SK-N-SH treated with all-trans-retinoic acid at 6 μM for 48 hours (cell line): Measurements from ENCODE around the gene ROBO2.

ENCODE experiments used
- ISL1 ChIP-seq: fragments of 250-450 bp; sonication (Bioruptor Pico); IDR thresholded peaks from 2 replicates; pipeline ENCODE4 v2.1.2; 2022; ENCODE audit warnings: mild to moderate bottlenecking, moderate library complexity
- ZNF8 ChIP-seq: fragments of 450-650 bp; formaldehyde crosslinking; IDR thresholded peaks from 2 replicates; pipeline ENCODE4 v1.5.0; 2020; ENCODE audit warnings: mild to moderate bottlenecking, moderate library complexity

GRCh38 chr3:77262361-77262760, 222.5 kb downstream of the ROBO2 start:
- TF ChIP-seq ZNF8 (CRISPR knock-in tag) (no peak), ISL1 (no peak)
